Endothelial cell of umbilical vein (primary cell): ENCODE data around the gene RND3. TPM values are rescaled to one million over a fixed set of nuclear protein-coding genes. Genes with fewer than 3 reads are reported as not detected.

ENCODE experiments used
- BruUV-seq: library from RNA; stranded (reverse); fragments of 400-500 nt; replicated peaks from 2 replicates; lab custom pipeline; 2021; lab: Mats Ljungman, UMichigan
- CTCF ChIA-PET: fragments of 300-600, 350-600 bp; sonication (Branson Sonifier 250); formaldehyde crosslinking; loops from one replicate; lab custom pipeline; 2021; ENCODE audit warnings: antibody characterized with exemption, inconsistent platforms; lab: Charles Lee
- POLR2A ChIA-PET: fragments of 300-600, 350-600 bp; sonication (Branson Sonifier 250); formaldehyde crosslinking; loops from one replicate; lab custom pipeline; 2021; ENCODE audit warnings: antibody characterized with exemption, inconsistent platforms; lab: Charles Lee
- DNase-seq: peaks from one replicate; pipeline ENCODE4 v3.0.0-alpha.2; 2011; ENCODE audit warnings: low read depth, low spot score
- FAIRE-seq: peaks from 2 replicates; lab custom pipeline; 2011; peaks lifted over from hg19 to GRCh38; lab: Jason Lieb, UNC
- H2AFZ ChIP-seq: 2 replicates; pipeline ENCODE4 v1.6.0; 2012; ENCODE audit warnings: low read depth, low read length, control low read depth, inconsistent platforms
- H3K27ac ChIP-seq: 2 replicates; pipeline ENCODE4 v1.5.1; 2011; ENCODE audit warnings: low read depth, mild to moderate bottlenecking, control low read depth, low read length, moderate library complexity; ENCODE audit not compliant: insufficient read depth
- H3K27me3 ChIP-seq, 2 experiments: 2 replicates each; pipeline versions ENCODE4 v1.6.0 to v1.6.1; 2011; ENCODE audit warnings: low read length in 2 of 2, mixed read lengths in 1 of 2; ENCODE audit not compliant: control insufficient read depth in 2 of 2, insufficient read depth in 2 of 2
- H3K36me3 ChIP-seq, 2 experiments: 2 replicates in 1 of 2; 3 replicates in 1 of 2; pipeline ENCODE4 v1.5.1; 2011; ENCODE audit warnings: low read length in 2 of 2, mild to moderate bottlenecking in 1 of 2, moderate library complexity in 1 of 2; ENCODE audit not compliant: control insufficient read depth in 2 of 2, insufficient read depth in 2 of 2; ENCODE audit errors: extremely low read depth in 1 of 2
- H3K4me1 ChIP-seq: 3 replicates; pipeline ENCODE4 v1.5.1; 2011; ENCODE audit warnings: mild to moderate bottlenecking, low read length; ENCODE audit not compliant: control insufficient read depth, insufficient read depth; ENCODE audit errors: extremely low read depth
- H3K4me2 ChIP-seq: 2 replicates; pipeline ENCODE4 v1.6.1; 2011; ENCODE audit warnings: low read length, control low read depth, mixed read lengths; ENCODE audit not compliant: insufficient read depth
- H3K4me3 ChIP-seq, 3 experiments: fragments of 200-600 bp in 1 of 3; sonication (generic), shearing (Covaris generic) in 1 of 3; replicated peaks in 1 of 3; 2 replicates each; pipeline ENCODE4 v1.5.1; 2011 to 2016; ENCODE audit warnings: control low read depth in 3 of 3, low read length in 3 of 3, mild to moderate bottlenecking in 2 of 3, inconsistent platforms in 1 of 3, low read depth in 1 of 3, moderate library complexity in 1 of 3; ENCODE audit not compliant: insufficient read depth in 1 of 3
- H3K79me2 ChIP-seq: 2 replicates; pipeline ENCODE4 v1.6.0; 2012; ENCODE audit warnings: low read length, inconsistent platforms; ENCODE audit not compliant: control insufficient read depth, insufficient read depth
- H3K9ac ChIP-seq: replicated peaks from 2 replicates; pipeline ENCODE3; 2011; ENCODE audit warnings: low read length, control low read depth; ENCODE audit not compliant: insufficient read depth; ENCODE audit errors: extremely low read depth
- H3K9me1 ChIP-seq: replicated peaks from 3 replicates; pipeline ENCODE4 v1.6.0; 2011; ENCODE audit warnings: mild to moderate bottlenecking, low read length; ENCODE audit not compliant: control insufficient read depth, insufficient read depth; ENCODE audit errors: extremely low read depth
- H3K9me3 ChIP-seq: replicated peaks from 2 replicates; pipeline ENCODE4 v1.5.1; 2012; ENCODE audit warnings: low read length, inconsistent platforms; ENCODE audit not compliant: control insufficient read depth, insufficient read depth
- H4K20me1 ChIP-seq: replicated peaks from 2 replicates; pipeline ENCODE3; 2011; ENCODE audit warnings: mild to moderate bottlenecking, low read length; ENCODE audit not compliant: control insufficient read depth, insufficient read depth; ENCODE audit errors: extremely low read depth
- CTCF ChIP-seq, 2 donors: IDR thresholded peaks; 1 replicate in 1 of 2; 2 replicates in 1 of 2; pipeline ENCODE4 v1.5.1; 2011; ENCODE audit warnings: low read length in 2 of 2, mild to moderate bottlenecking in 2 of 2, moderate library complexity in 2 of 2, control low read depth in 1 of 2, inconsistent platforms in 1 of 2, low read depth in 1 of 2; ENCODE audit not compliant: insufficient read depth in 1 of 2; ENCODE audit errors: extremely low read depth in 1 of 2
- EZH2 ChIP-seq: IDR thresholded peaks from 2 replicates; pipeline ENCODE4 v1.6.1; 2012; ENCODE audit warnings: borderline replicate concordance, low read depth, mild to moderate bottlenecking, moderate library complexity, low read length, inconsistent platforms; ENCODE audit not compliant: severe bottlenecking
- FOS ChIP-seq: IDR thresholded peaks from 2 replicates; pipeline ENCODE4 v1.6.1; 2011; ENCODE audit warnings: mild to moderate bottlenecking, low read length, moderate library complexity, borderline replicate concordance; ENCODE audit not compliant: insufficient read depth
- GATA2 ChIP-seq: IDR thresholded peaks from 2 replicates; pipeline ENCODE4 v1.7.0; 2011; ENCODE audit warnings: low read depth, mild to moderate bottlenecking, moderate library complexity, mixed read lengths, low read length; ENCODE audit not compliant: insufficient read length, insufficient read depth
- JUN ChIP-seq: IDR thresholded peaks from 2 replicates; pipeline ENCODE4 v1.6.1; 2011; ENCODE audit warnings: borderline replicate concordance, low read depth; ENCODE audit not compliant: insufficient read length, insufficient read depth
- MYC ChIP-seq: IDR thresholded peaks from one replicate; pipeline ENCODE4 v1.6.1; 2011; ENCODE audit warnings: mild to moderate bottlenecking, low read depth, low read length
- POLR2A ChIP-seq: IDR thresholded peaks from 2 replicates; pipeline ENCODE4 v1.6.1; 2012; ENCODE audit warnings: low read depth, mild to moderate bottlenecking, control low read depth, low read length
- POLR2AphosphoS5 ChIP-seq: IDR thresholded peaks from 2 replicates; pipeline ENCODE4 v1.6.1; 2012; ENCODE audit warnings: low read depth, mild to moderate bottlenecking, control low read depth, low read length, moderate library complexity; ENCODE audit not compliant: insufficient read depth
- dilution Hi-C: fragments of 300-500 bp; cut with MboI; formaldehyde crosslinking; loops from one replicate; pipeline ENCODE4 v1.15.0; 2019; ENCODE audit warnings: low sequenced_read_pairs; ENCODE audit not compliant: extremely low pct_ligation_motif_present
- intact Hi-C: fragments of 100-400 bp; cut with micrococcal nuclease; formaldehyde crosslinking; loops from one replicate; pipeline ENCODE4 v1.10.0; 2022
- polyA plus RNA-seq, 4 experiments: library from polyadenylated mRNA; depleted of rRNA in 3 of 4; stranded (reverse) in 3 of 4; unstranded in 1 of 4; fragments of >200 nt; gene quantifications; 2 replicates each; pipeline versions ENCODE4 v1.2.1 to v1.2.3, GENCODE V29; 2011 to 2012; ENCODE audit warnings: missing spikeins in 1 of 4
- total RNA-seq: library from RNA; stranded (reverse); gene quantifications from 2 replicates; pipeline ENCODE4 v1.2.3, GENCODE V29; 2021

The RND3 gene
- total and polyA plus RNA-seq, 2 donors (not counting 3 experiments of a cell fraction or from before 2014, with no cell fraction given): 53.3 to 158 TPM

- Histone ChIP-seq H3K79me2 (peaks cover 100% of the 10 kb centered on the region), H3K9ac (peak overlapping the region; percentile 66), H3K36me3 (peaks cover 8 to 48% of the 10 kb centered on the region in 2 experiments), H3K27ac (peak overlapping the region; percentile 83), H4K20me1 (peaks cover 28% of the 10 kb centered on the region), H3K27me3 (no peaks in the 10 kb centered on the region), H2AFZ (no peak overlapping the region), H3K4me2 (peak overlapping the region; percentile 94), H3K4me1 (peaks cover 97% of the 10 kb centered on the region), H3K9me1 (no peaks in the 10 kb centered on the region), H3K9me3 (no peaks in the 10 kb centered on the region), H3K4me3 (peak overlapping the region in 2 of 3 experiments; percentile 6 to 46)
- dilution Hi-C loops (loop anchor here (25.0 kb wide), 1 partner anchor 341 kb away; no protein-coding TSS in a partner anchor), intact Hi-C loops (no loop called here)
- DNase-seq: peak; percentile 37
- POLR2A ChIA-PET: interaction anchor here (1.1 to 1.4 kb wide), 2 partner anchors 9 to 335 kb away, joined by 3 to 4 read pairs; no protein-coding TSS in a partner anchor
- TF ChIP-seq POLR2A: peak; percentile 68
- no peak for TF ChIP-seq POLR2AphosphoS5
- no peak for FAIRE-seq
- no TSS peak for BruUV-seq
- CTCF ChIA-PET: interaction anchor here (0.5 to 2.2 kb wide), 7 partner anchors 9 to 833 kb away, joined by 3 to 10 read pairs (median 3); no protein-coding TSS in a partner anchor
These were observed 9.1 kb downstream of the RND3 start for GRCh38 chr2:150478200-150478974.

- H3K9me1 ChIP-seq: no peaks in the 10 kb centered on the region
- intact Hi-C loops (loop anchor here (1.0 kb wide), 1 partner anchor 8 kb away; no protein-coding TSS in a partner anchor), dilution Hi-C loops (loop anchor here (25.0 kb wide), 1 partner anchor 340 kb away; no protein-coding TSS in a partner anchor)
- BruUV-seq: no TSS peak
- H3K27ac ChIP-seq: peak overlapping the region; percentile 83
- H3K4me2 ChIP-seq: peak overlapping the region; percentile 94
- H3K9ac ChIP-seq: peak overlapping the region; percentile 66
- no peak for TF ChIP-seq FOS
- TF ChIP-seq CTCF (IDR thresholded peaks at IDR 0.05; ENCODE audit: extremely low read depth in 1 of 2, insufficient read depth in 1 of 2, low read depth in 1 of 2, low read length in 2 of 2): no peak
- TF ChIP-seq EZH2: no peak
- no peak for TF ChIP-seq JUN
- TF ChIP-seq POLR2A: peak; percentile 2
- TF ChIP-seq GATA2: no peak
- TF ChIP-seq MYC: no peak
- peak; percentile 27 for TF ChIP-seq POLR2AphosphoS5
- FAIRE-seq (no peak), DNase-seq (no peak)
- ChIA-PET POLR2A (interaction anchor here (4.2 kb wide), 1 partner anchor 8 kb away, joined by 15 read pairs; no protein-coding TSS in a partner anchor), CTCF (interaction anchor here (0.9 to 2.1 kb wide), 9 partner anchors 7 to 829 kb away, joined by 3 to 13 read pairs (median 9); no protein-coding TSS in a partner anchor)
- peaks cover 10 to 55% of the 10 kb centered on the region in 2 experiments for H3K36me3 ChIP-seq
- H3K4me3 ChIP-seq: peak overlapping the region in 1 of 3 experiments; percentile 46
- no peaks in the 10 kb centered on the region for H3K9me3 ChIP-seq
- no peaks in the 10 kb centered on the region for H3K27me3 ChIP-seq
- H2AFZ ChIP-seq: no peak overlapping the region
- H3K79me2 ChIP-seq: peaks cover 100% of the 10 kb centered on the region
- peaks cover 99% of the 10 kb centered on the region for H3K4me1 ChIP-seq
- H4K20me1 ChIP-seq: peaks cover 24% of the 10 kb centered on the region
These were observed 10.1 kb downstream of the RND3 start for GRCh38 chr2:150477347-150477746.
